OCI-LY7 (cell line): ENCODE results near the gene SYN1. TPM values are rescaled to one million over a fixed set of nuclear protein-coding genes. Genes with fewer than 3 reads are reported as not detected.

Source experiments
- BruUV-seq: library from RNA; stranded (reverse); fragments of 400-500 nt; replicated peaks from 2 replicates; lab custom pipeline; 2021; lab: Mats Ljungman, UMichigan
- CTCF ChIA-PET: fragments of 300-600 bp; sonication (Branson Sonifier 250); formaldehyde crosslinking; loops from one replicate; lab custom pipeline; 2022; ENCODE audit warnings: antibody characterized with exemption; ENCODE audit not compliant: unreplicated experiment; lab: Charles Lee
- POLR2A ChIA-PET: fragments of 300-600 bp; sonication (Branson Sonifier 250); formaldehyde crosslinking; loops from one replicate; lab custom pipeline; 2022; ENCODE audit warnings: antibody characterized with exemption; lab: Charles Lee
- DNase-seq: peaks from one replicate; pipeline ENCODE4 v3.0.0-alpha.2; 2015; ENCODE audit warnings: low spot score
- H2AFZ ChIP-seq: fragments of 200-600 bp; sonication (generic), shearing (Covaris generic); 2 replicates; pipeline ENCODE4 v1.6.1; 2014; ENCODE audit warnings: mild to moderate bottlenecking, antibody characterized with exemption, low read length, moderate library complexity
- H3K27ac ChIP-seq: fragments of 200-600 bp; sonication (generic); 2 replicates; pipeline ENCODE4 v1.5.1; 2014; ENCODE audit warnings: mixed run types, low read depth, mild to moderate bottlenecking, moderate library complexity, low read length, inconsistent platforms; ENCODE audit not compliant: poor library complexity, severe bottlenecking
- H3K36me3 ChIP-seq: fragments of 200-600 bp; sonication (generic); 2 replicates; pipeline ENCODE4 v1.6.1; 2014; ENCODE audit warnings: mild to moderate bottlenecking, antibody characterized with exemption, low read length, moderate library complexity, mixed read lengths; ENCODE audit not compliant: insufficient read depth
- H3K4me1 ChIP-seq: fragments of 200-600 bp; sonication (generic); 2 replicates; pipeline ENCODE4 v1.5.1; 2014; ENCODE audit warnings: mild to moderate bottlenecking, low read length; ENCODE audit not compliant: insufficient read depth, poor library complexity, severe bottlenecking
- H3K4me2 ChIP-seq: fragments of 200-600 bp; sonication (generic); 2 replicates; pipeline ENCODE4 v1.6.1; 2014; ENCODE audit warnings: mild to moderate bottlenecking, low read length
- H3K4me3 ChIP-seq: fragments of 200-600 bp; sonication (generic); 2 replicates; pipeline ENCODE4 v1.5.1; 2014; ENCODE audit warnings: mild to moderate bottlenecking, low read depth, low read length; ENCODE audit not compliant: poor library complexity, severe bottlenecking
- H3K79me2 ChIP-seq: fragments of 200-600 bp; sonication (generic); 2 replicates; pipeline ENCODE4 v1.6.1; 2016; ENCODE audit warnings: low read depth, mild to moderate bottlenecking, low read length, moderate library complexity, mixed read lengths; ENCODE audit not compliant: insufficient read depth
- H3K9me2 ChIP-seq: fragments of 200-600 bp; sonication (generic); 2 replicates; pipeline ENCODE4 v1.6.1; 2016; ENCODE audit warnings: mild to moderate bottlenecking, low read length, mixed read lengths; ENCODE audit not compliant: insufficient read depth
- H3K9me3 ChIP-seq: fragments of 200-600 bp; sonication (generic); 2 replicates; pipeline ENCODE4 v1.6.1; 2014; ENCODE audit warnings: mild to moderate bottlenecking, mixed run types, low read length, mixed read lengths
- H4K20me1 ChIP-seq: fragments of 200-600 bp; sonication (generic); 2 replicates; pipeline ENCODE4 v1.6.1; 2014; ENCODE audit warnings: mild to moderate bottlenecking, antibody characterized with exemption, low read length, moderate library complexity, mixed read lengths; ENCODE audit not compliant: insufficient read depth
- EZH2phosphoT487 ChIP-seq: fragments of 200-600 bp; sonication (generic); IDR thresholded peaks from 2 replicates; pipeline ENCODE4 v1.6.1; 2018; ENCODE audit warnings: low read depth, borderline replicate concordance, mild to moderate bottlenecking, mixed run types, antibody characterized with exemption, low read length, moderate library complexity, mixed read lengths
- intact Hi-C: fragments of 100-400 bp; cut with micrococcal nuclease; formaldehyde crosslinking; loops from one replicate; pipeline ENCODE4 v1.10.0; 2022; ENCODE audit not compliant: unreplicated experiment
- total RNA-seq, 2 experiments: library from RNA; depleted of rRNA in 1 of 2; stranded (reverse); fragments of >200 nt in 1 of 2; shearing (Covaris generic) in 1 of 2; gene quantifications; 2 replicates each; pipeline ENCODE4 v1.2.3, GENCODE V29; 2014 to 2022
- TF ChIP-seq, protein P1 (sequence below): fragments of 200-600 bp; sonication (generic); conservative IDR thresholded peaks from 2 replicates; pipeline ENCODE4 v1.5.1; 2014; ENCODE audit warnings: mild to moderate bottlenecking, antibody characterized with exemption, low read length, moderate library complexity, mixed read lengths

Gene SYN1
- total RNA-seq, 2 experiments from 2014 or later, result not detected

DNA sequence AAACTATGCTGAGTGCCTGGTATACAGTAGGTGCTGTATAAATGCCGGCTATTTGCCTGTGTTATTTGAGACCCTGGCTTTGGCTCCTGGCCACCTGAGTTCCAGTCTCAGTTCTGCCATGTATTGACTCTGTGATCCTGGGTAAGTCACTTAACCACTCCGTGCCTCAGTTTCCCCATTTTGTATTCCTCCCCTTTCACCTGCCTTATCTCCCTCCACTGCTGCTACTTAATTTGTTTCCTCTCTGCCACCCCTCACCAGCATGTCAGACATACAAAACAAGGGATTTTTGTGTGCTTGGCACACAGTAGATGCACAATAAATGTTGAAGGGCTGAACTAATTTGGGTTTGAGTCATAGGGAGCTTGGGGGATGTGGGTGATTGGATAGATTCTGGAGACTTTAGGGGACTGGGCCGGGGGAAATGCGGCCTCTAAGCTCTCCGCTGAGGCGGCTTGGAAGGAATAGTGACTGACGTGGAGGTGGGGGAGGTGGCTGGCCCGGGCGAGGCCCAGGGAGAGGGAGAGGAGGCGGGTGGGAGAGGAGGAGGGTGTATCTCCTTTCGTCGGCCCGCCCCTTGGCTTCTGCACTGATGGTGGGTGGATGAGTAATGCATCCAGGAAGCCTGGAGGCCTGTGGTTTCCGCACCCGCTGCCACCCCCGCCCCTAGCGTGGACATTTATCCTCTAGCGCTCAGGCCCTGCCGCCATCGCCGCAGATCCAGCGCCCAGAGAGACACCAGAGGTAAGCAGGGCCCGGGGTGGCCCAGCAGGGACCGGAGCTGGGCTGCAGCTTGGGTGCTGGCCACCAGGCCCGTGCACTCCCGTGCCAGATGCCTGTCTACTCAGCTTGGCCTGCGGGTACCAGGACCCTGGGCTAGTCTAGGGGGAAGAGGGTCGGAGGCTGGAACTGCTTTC lies 37.7 kb downstream of the SYN1 start, which contains the start of gene TIMP1:
TSS of gene TIMP1 (plus strand) at position 706 of the 917 bp plus-strand sequence. CDS start 980 bp downstream, outside the sequence.
- no peak for DNase-seq
- Histone ChIP-seq H4K20me1 (no peaks in the 10 kb centered on the region), H3K4me1 (no peaks in the 10 kb centered on the region), H3K9me3 (no peaks in the 10 kb centered on the region), H3K27ac (no peak within 1 kb of the TSS), H3K4me3 (no peak within 1 kb of the TSS), H3K4me2 (no peak within 1 kb of the TSS), H2AFZ (no peak within 1 kb of the TSS), H3K9me2 (no peaks in the 10 kb centered on the region), H3K79me2 (no peaks in the 10 kb centered on the region), H3K36me3 (no peaks in the 10 kb centered on the region)
- BruUV-seq, result no TSS peak
- POLR2A ChIA-PET, result interaction anchor here (0.6 kb wide), 1 partner anchor 152 kb away, joined by 3 read pairs; no protein-coding TSS in a partner anchor
- CTCF ChIA-PET, result no interaction called here
- TF ChIP-seq, protein P1, sequence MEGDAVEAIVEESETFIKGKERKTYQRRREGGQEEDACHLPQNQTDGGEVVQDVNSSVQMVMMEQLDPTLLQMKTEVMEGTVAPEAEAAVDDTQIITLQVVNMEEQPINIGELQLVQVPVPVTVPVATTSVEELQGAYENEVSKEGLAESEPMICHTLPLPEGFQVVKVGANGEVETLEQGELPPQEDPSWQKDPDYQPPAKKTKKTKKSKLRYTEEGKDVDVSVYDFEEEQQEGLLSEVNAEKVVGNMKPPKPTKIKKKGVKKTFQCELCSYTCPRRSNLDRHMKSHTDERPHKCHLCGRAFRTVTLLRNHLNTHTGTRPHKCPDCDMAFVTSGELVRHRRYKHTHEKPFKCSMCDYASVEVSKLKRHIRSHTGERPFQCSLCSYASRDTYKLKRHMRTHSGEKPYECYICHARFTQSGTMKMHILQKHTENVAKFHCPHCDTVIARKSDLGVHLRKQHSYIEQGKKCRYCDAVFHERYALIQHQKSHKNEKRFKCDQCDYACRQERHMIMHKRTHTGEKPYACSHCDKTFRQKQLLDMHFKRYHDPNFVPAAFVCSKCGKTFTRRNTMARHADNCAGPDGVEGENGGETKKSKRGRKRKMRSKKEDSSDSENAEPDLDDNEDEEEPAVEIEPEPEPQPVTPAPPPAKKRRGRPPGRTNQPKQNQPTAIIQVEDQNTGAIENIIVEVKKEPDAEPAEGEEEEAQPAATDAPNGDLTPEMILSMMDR, result no peak
- TF ChIP-seq EZH2phosphoT487, result no peak
- intact Hi-C loops, result no loop called here

DNA sequence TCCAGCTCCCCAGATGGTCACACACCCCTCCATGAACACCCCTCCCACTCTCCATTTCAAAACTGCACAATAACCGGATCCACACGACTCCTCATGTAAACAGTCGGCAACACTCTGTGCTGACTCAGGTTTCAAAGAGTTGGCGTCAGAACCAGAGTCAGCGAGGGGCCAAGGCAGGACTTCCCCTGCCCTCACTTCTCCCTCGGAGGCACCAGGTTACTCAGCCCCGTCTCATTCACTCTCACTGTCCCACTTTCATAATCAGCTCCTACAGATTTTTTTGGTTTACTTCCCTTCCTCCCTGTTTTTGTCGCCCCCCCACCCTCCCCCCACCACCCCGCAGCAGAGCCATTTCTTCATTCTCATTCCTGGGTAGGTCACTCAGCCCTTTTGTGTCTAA lies 40.1 kb downstream of the SYN1 start:
- ChIA-PET CTCF (no interaction called here), POLR2A (interaction anchor here (0.7 kb wide), 2 partner anchors 8 to 10 kb away, joined by 3 read pairs; no protein-coding TSS in a partner anchor)
- Histone ChIP-seq H3K4me1 (no peaks in the 10 kb centered on the region), H3K9me2 (no peaks in the 10 kb centered on the region), H3K36me3 (no peaks in the 10 kb centered on the region), H2AFZ (no peak overlapping the region), H3K79me2 (no peaks in the 10 kb centered on the region), H3K9me3 (no peaks in the 10 kb centered on the region), H3K4me3 (no peak overlapping the region), H3K4me2 (no peak overlapping the region), H4K20me1 (no peaks in the 10 kb centered on the region), H3K27ac (no peak overlapping the region)
- BruUV-seq, result no TSS peak
- intact Hi-C loops, result no loop called here
- TF ChIP-seq, protein P1, result no peak
- no peak for TF ChIP-seq EZH2phosphoT487
- DNase-seq, result no peak

DNA sequence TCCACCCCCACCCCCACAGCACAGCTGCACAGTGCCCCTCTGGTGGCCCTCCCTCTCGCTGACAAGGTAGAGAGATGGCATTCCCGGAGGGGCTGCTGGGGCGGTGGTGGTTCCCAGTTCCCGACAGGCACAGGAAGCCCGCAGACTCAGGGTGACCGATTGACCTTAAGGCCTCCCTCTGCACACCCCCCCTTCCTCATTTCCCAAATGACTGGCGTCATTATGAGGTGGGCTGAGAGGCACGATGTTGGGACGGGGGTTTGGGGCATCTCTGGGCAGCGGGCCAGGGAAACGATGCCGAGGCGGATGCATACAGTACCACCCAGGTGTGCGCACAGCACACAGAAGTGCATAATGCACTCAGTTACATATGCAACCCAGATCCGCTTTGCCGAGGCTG lies 41.0 kb downstream of the SYN1 start:
- DNase-seq, result no peak
- H3K27ac ChIP-seq, result no peak overlapping the region
- TF ChIP-seq, protein P1, result no peak
- TF ChIP-seq EZH2phosphoT487, result no peak
- H3K4me2 ChIP-seq, result no peak overlapping the region
- no peaks in the 10 kb centered on the region for H3K79me2 ChIP-seq
- intact Hi-C loops, result no loop called here
- no peaks in the 10 kb centered on the region for H3K36me3 ChIP-seq
- ChIA-PET CTCF (no interaction called here), POLR2A (no interaction called here)
- H2AFZ ChIP-seq, result no peak overlapping the region
- no TSS peak for BruUV-seq
- H4K20me1 ChIP-seq, result no peaks in the 10 kb centered on the region
- no peaks in the 10 kb centered on the region for H3K4me1 ChIP-seq
- no peaks in the 10 kb centered on the region for H3K9me2 ChIP-seq
- no peaks in the 10 kb centered on the region for H3K9me3 ChIP-seq
- H3K4me3 ChIP-seq, result no peak overlapping the region
